Activated CD8-positive, alpha-beta memory T cell treated with anti-CD3 and anti-CD28 coated beads, Interleukin-2, amount 50 U/mL, for 24 hours (primary cell): ENCODE data around the gene KRTAP19-4.
"Not testable (repeated sequence)": the region's sequence is repeated elsewhere in the genome, so short reads cannot be mapped to it uniquely, and the experiment has no call there.

Source experiments
- DNase-seq: peaks from one replicate; pipeline ENCODE4 v3.0.0-alpha.2; 2020; ENCODE audit errors: extremely low read depth

KRTAP19-4 gene

GRCh38 chr21:30497065-30497464 lies at the start of gene KRTAP19-4:
Gene KRTAP19-4, minus strand, starts transcription at chr21:30497165. Its CDS starts 55 bp downstream, at chr21:30497110.
- DNase-seq, result no peak

GRCh38 chr21:30541764-30542163 lies 44.8 kb upstream of the KRTAP19-4 start, which contains the start of gene KRTAP19-6:
Gene KRTAP19-6, minus strand, starts transcription at chr21:30541864. Its CDS starts 31 bp downstream, at chr21:30541833.
- DNase-seq, result no peak

GRCh38 chr21:30518876-30519275 lies 21.9 kb upstream of the KRTAP19-4 start:
- DNase-seq, result no peak

GRCh38 chr21:30515681-30516080 lies 18.7 kb upstream of the KRTAP19-4 start:
- DNase-seq, result no peak

- not testable (repeated sequence) for DNase-seq
These were observed 8.7 kb upstream of the KRTAP19-4 start for GRCh38 chr21:30505621-30506205.

GRCh38 chr21:30502041-30502440 lies 5.1 kb upstream of the KRTAP19-4 start, which contains the start of gene KRTAP19-5:
Gene KRTAP19-5, minus strand, starts transcription at chr21:30502141. Its CDS starts 51 bp downstream, at chr21:30502090.
- no peak for DNase-seq

GRCh38 chr21:30491963-30492428 lies 5.0 kb downstream of the KRTAP19-4 start, which contains the start of gene KRTAP19-3:
Gene KRTAP19-3, minus strand, starts transcription at chr21:30492013. Its CDS starts 56 bp downstream, at chr21:30491957.
- no peak for DNase-seq

DNA sequence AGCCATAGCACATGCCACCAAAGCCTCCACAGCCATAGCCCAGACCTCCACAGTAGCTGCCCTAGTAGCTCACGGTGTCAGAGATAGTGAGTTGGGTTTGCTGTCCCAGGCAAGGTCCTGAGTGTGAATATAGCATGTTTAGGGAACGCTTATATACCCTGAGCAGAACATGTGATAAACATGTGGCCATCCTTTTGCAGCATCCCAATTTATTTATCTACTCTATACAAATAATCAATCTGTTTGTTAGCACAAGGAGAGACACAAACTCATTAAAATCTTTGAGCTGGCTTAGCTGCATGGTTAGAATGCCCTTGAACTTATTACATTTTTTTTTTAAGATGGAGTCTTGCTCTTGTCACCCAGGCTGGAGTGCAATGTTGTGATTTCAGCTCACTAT lies 9.6 kb downstream of the KRTAP19-4 start, which contains the start of gene KRTAP19-2:
Gene KRTAP19-2 (minus strand): TSS at position 101 of the 400 bp plus-strand sequence. CDS start 88 bp downstream, at position 13.
- DNase-seq, result no peak

- DNase-seq, result no peak
These were observed 10.8 kb downstream of the KRTAP19-4 start for GRCh38 chr21:30486180-30486579.

DNA sequence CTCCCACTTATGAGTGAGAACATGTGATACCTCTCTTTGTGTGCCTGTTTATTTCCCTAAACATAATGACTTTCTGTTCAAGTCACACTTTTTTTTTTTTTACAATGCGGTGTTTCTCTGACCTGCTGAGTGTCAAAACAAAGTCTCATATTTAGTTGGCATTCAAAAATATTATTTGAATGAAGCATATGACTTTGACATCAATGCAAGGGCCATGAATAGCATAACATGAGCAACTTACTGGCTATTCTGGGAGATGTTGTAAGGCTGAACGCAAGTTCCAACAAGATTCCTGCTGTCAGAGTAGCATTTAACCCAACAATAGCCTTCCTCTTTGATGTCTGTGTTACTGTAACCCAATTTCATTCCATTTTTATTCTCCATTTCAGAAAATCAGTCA lies 14.8 kb downstream of the KRTAP19-4 start:
- DNase-seq, result no peak

DNA sequence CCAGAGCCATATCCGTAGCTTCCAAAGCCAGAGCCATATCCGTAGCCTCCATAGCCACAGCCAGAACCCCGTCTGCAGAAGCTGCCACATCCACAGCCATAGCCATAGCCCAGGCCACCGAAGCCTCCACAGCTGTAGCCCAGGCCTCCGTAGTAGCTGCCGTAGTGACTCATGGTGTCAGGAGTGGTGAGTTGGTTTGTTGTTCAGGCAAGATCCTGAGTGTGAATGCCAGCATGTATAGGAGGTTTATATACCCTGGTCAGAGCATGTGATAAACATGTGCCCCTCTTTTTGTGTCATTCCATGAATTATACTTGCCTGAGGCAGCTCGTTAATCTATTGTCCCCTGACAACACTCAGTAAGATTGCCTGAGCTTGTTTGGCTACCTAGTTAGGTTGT lies 16.8 kb downstream of the KRTAP19-4 start, which contains the start of gene KRTAP19-1:
Gene KRTAP19-1 (minus strand): TSS at position 223 of the 400 bp plus-strand sequence. CDS start 50 bp downstream, at position 173.
- DNase-seq, result no peak

DNA sequence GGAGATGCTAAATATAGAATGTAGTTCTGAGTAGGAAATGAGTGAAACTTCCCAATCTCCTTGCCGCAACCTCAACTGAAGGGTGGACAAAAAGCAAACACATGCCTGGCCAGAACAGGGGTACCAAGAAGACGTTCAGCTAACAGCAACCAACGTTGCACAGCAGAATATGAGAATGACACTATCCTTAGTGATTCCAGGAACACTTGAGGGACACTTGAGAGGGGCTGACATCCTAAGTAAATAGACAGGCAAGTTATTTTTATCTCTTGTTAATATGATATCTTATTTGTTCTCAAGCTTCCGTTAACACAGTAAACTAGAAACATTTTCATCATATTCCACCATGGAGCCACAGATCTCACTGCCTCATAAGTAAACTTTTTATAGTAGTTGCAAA lies 17.7 kb downstream of the KRTAP19-4 start:
- no peak for DNase-seq

DNA sequence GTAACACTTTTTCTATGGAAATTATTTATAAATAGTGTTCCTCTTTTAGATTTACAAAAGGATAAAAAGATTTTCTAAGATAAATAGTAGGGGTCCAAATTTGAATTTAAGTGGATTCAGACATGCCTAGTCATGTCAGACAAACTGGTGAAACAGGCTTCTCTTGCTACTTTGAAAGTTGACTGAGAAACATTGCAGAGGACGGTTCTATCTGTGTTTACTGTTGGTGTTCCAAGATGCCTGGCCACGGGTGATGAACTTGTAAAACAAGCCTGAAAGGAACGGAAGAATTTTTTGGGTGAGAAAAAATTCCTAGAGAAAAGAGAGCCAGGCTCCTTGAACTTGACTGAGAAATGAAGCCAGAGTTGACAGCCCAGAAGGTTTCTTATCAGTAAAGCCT lies 19.0 kb downstream of the KRTAP19-4 start:
- no peak for DNase-seq

DNA sequence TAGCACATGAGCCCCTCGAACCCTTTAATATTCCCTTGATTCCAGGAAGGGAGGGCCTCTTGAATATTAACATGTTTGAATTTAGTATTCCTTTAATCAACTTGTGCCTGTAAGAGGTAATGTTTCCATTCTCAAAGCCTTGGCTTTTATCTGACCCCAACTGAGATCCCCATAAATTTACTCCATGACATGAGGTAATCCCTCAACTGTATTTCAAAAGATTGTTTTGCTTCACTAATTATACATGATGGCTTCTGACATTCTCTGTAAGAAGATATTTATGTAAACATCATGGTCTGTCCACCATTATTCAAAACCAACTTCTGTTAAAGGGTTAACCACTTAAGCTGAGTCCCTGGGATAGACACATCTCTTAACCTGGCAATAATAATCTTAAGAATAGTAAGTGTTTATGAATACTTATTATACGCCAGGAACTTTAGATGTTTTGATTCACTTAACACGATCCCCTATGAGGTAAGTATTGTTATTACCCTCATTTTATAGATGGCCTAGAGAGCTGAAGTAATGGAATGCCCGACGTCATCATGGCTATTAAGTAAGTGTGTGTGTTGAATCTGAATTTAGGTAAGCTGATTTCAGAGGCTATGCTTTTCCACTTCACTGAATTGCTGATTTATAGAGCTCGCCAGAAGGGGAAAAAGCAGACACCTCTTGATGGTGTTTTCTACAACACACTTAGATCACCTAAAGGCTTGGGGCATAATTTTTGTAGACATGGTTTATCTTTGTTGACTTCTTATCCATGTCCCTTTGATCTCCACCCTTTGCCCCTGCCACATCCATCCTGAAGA lies 27.9 kb downstream of the KRTAP19-4 start:
- no peak for DNase-seq

DNA sequence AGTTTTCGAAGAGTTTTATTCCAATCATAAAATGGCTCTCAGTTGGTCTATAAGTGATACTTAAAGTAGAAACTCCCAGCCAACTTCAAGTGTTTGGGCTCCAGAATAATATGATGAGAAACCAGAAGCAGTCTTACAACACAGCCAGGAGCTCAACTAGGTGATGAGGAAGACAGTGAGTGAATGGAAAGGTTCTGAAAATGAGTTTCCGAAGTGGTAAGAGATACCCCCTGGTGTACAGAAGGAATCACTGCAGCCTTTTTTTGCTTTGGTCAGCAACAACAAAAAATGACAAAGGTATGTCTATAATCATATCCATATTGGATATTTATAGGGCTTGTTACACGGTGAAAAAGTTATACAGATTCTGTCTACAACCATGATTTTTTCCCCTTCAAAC lies 33.3 kb downstream of the KRTAP19-4 start:
- DNase-seq, result no peak

DNA sequence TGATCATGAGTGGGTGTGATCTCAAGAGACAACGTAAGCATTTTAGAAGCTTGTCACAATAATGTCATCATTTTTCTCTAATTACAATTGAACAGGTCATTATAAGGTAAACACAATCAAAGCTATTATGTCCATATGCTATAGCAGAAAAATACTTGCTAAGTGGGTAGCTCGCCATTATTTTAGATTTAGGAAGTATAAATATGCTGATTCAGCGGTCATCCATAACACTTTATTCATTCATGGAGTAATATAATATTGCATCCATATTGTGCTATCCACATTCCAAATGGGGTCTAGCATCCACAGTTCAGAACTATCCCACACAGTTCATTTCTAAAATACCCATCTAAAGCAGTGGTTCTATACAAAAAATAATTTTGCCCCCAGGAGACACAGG lies 48.5 kb downstream of the KRTAP19-4 start:
- no peak for DNase-seq

DNA sequence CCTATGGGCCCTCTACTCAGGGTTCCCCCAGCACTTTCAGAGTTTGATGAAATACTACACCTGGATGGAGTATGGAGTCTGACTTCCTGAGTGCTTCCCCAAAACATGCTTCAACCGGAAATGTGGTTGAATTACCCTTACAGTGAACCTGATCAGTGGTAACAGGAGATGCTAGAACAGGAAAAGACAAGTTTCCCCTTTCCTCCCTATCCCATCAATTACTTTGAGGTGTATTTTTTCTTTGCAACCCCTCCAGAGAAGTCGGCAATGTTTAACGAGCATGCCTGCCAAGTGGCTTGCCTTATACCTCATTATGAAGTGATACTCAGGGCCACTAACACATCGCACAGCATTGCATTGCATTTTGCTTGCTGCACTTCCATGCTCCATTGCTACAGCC lies 49.9 kb downstream of the KRTAP19-4 start:
- DNase-seq, result no peak
